ENCODE measurements around the gene CATSPER4.

DNA sequence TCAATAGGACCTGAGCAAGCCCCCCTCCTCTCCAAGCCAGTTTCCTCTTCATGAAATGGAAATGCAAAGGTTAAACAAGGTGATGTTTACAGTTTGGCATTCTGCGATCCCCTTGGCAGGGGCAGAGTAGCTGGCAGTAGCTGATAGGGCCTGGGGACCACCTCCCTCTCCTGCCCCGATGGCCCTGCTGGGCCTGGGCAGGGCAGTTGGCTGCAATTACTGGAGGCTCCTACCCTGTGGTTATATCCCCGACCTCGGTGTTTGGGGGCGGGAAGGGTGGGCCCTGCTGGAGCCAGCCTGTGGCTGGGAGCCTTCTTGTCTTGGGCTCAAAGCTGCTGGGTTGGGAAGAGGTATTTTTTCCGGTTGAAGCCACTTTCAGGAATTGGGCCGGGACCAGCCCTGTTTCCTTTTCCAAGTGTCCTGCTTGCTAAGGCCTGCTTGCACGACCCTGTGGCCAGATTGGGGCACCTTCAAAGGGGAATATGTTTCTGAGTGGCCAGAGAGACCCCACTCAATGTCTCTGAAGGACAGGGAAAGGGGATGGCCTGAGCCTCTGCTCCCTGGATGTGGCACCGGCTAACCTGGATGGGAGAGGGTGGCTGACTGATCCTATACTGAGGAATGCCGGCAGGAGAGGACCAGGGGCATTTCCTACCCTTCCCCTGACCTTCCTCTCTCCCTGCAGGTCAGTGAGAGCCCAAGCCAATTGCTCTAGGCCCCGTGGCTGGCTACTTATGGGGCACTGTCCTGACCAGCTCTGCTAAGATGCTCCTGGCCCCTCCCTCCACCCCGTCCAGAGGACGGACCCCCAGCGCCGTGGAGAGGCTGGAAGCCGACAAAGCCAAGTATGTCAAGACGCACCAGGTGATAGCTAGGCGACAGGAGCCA, 29.6 kb upstream of the CATSPER4 start:
- TF ChIP-seq, protein P1, sequence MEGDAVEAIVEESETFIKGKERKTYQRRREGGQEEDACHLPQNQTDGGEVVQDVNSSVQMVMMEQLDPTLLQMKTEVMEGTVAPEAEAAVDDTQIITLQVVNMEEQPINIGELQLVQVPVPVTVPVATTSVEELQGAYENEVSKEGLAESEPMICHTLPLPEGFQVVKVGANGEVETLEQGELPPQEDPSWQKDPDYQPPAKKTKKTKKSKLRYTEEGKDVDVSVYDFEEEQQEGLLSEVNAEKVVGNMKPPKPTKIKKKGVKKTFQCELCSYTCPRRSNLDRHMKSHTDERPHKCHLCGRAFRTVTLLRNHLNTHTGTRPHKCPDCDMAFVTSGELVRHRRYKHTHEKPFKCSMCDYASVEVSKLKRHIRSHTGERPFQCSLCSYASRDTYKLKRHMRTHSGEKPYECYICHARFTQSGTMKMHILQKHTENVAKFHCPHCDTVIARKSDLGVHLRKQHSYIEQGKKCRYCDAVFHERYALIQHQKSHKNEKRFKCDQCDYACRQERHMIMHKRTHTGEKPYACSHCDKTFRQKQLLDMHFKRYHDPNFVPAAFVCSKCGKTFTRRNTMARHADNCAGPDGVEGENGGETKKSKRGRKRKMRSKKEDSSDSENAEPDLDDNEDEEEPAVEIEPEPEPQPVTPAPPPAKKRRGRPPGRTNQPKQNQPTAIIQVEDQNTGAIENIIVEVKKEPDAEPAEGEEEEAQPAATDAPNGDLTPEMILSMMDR (IDR thresholded peaks at IDR 0.05): no peak
- TF ChIP-seq POLR2A (IDR thresholded peaks at IDR 0.05): no peak
